Activated CD4-positive, alpha-beta T cell treated with anti-CD3 and anti-CD28 coated beads, Interleukin-2, amount 50 U/mL, for 16 hours (primary cell): ENCODE measurements around the gene MRPL27.
"Not testable (repeated sequence)": the region's sequence is repeated elsewhere in the genome, so short reads cannot be mapped to it uniquely, and the experiment has no call there.

ENCODE experiments used
- DNase-seq: peaks from one replicate; pipeline ENCODE4 v3.0.0-alpha.2; 2020

Gene MRPL27

DNA sequence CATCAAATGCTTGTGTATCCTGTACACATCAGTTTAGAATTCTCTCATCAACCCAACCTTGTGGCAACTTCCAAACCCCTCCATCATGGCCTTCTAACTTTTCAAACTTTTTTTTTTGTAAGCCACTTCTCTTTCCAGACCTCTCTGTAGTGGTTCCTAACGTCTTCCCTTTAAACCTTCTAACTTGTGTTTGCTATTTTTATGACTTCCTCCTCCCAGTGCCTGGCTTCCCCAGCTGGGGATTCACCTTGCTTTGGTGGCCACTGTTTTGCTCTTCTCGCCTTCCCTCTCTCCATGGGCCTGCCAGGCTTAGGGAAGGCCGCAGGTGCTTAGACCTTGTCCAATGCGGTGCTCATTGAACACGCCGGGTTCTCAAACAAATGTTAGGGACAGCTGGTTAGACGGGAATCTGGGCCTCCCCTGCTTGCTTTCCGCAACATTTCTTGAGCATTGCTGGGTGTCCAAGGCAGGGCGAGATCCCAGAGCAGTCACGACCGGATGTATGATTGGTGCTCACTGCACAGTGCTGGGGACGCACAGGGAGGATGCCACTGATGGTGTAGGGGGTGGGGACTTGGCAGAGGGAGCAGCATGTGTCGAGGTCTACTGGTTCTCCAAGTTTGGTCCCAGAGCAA is 28.1 kb downstream of the MRPL27 start:
- DNase-seq = no peak

GRCh38 chr17:50339381-50339780 is 33.6 kb downstream of the MRPL27 start:
- DNase-seq = no peak

DNA sequence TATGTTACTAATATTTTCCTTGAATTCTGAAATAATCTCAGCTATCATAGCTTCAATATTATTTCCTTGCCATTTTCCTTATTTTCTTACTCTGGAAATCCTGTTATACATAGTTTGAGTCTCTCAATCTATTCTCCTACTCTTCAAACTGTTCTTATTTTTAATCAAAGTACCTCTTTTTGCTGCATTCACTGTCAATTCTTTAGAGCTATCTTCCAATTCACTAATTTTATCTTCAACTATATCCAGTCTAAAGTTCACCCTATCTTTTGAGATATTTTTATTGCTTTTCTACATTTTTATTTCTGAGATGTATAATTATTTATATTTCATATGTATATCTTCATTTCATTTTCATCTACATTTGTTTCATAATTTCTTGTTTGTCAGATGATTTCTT is 34.3 kb downstream of the MRPL27 start:
- no peak for DNase-seq

DNA sequence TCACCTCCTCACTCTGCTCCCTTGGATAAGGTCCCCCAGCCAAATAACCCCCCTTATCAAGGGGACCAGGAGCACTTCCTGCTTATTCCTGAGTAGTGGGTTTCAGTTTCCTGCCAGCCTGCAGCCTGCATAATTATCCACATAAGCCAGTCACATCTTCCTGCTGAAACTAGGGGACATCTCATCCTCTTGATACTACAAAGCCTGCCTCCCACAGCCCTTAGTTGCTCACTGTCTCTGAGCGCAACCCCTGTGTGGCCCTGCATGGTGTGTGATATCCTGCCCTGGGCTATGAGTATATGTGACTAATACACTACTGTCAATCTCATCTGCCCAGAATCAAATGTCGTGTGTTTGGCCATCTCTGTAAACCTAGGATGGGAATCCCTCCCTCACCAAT is 35.0 kb downstream of the MRPL27 start:
- no peak for DNase-seq

GRCh38 chr17:50333291-50334057 is 39.5 kb downstream of the MRPL27 start:
- not testable (repeated sequence) for DNase-seq

- no peak for DNase-seq
These were observed 40.8 kb downstream of the MRPL27 start for GRCh38 chr17:50332196-50332595.

DNA sequence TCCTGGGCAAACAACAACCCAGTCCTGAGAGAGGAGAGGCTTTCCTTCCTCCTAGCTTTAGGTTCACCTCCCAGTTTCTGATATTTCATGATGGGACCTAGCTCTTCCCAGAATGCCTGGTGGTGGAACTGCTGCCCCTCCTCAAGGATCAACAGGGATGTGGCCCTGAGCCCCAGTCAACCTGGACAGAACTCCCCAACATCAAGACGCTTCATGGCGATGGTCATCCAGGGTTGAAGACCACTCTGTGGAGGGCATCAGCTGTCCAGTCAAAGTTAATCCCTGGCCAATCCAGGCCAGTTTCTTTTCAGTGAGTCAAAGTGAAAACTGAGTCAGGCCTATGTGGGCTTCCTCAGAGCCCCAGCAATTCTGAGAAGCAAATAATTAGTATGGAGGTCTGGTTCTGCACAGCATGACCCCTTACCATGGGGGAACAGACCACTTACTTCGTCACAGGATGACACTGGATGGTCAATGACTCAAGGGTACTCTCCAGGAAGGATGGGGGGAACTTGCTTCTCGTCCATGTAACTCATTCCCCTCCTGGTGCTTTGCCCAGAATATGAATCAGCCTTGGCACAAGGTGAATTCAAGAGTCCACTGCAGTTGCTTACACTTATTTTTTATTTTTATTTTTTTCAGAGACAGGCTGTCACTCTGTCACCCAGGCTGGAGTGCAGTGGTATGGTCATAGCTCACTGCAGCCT is 41.7 kb downstream of the MRPL27 start:
- DNase-seq = peak; percentile 45

DNA sequence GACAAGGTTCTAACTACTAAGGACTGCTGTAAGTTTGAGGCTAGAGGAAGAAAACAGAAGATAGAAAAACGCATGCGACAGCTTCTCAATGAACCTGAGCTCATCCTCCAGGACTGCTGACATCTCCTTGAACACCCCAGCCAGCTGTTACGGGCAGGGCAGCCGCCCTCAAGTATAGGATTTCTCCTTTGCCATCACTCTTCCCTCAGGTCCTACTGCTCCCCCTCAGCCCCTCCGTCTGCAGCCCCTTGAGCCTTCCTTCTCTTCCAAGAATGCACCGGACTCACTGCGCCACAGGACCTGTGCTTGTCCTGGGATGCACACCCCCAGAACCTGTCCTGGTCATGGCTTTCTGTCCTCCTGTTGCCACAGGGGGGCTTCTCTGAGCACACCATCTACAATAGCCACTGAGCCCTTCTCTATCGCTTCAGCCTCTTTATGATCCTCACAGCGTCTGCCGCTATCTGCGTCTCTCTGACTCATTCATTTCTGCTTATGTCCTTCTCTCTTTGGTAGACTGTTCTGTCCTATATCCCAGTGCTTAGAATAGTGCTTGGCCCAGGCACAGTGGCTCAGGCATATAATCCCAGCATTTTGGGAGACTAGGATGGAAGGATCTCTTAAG is 42.7 kb downstream of the MRPL27 start:
- no peak for DNase-seq

DNA sequence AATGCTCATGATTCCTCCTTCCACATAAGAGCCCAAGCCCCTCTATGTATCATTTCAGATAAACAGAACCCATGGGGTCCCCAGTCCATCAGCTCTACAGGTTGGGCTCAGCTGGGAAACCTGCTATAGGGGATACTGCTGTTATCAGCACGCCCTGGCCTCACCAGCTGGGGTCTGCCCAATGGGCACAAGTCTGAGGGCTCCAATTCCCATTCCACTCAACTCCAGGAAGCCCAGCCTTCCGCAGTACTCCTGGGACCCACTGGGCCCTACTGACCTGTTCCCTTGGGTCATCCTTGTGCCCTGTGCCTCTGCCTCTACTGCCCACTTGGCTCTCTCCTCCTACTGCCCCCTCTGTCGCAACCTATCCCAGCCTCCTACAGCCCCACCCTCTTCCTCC is 43.3 kb downstream of the MRPL27 start:
- DNase-seq = no peak

DNA sequence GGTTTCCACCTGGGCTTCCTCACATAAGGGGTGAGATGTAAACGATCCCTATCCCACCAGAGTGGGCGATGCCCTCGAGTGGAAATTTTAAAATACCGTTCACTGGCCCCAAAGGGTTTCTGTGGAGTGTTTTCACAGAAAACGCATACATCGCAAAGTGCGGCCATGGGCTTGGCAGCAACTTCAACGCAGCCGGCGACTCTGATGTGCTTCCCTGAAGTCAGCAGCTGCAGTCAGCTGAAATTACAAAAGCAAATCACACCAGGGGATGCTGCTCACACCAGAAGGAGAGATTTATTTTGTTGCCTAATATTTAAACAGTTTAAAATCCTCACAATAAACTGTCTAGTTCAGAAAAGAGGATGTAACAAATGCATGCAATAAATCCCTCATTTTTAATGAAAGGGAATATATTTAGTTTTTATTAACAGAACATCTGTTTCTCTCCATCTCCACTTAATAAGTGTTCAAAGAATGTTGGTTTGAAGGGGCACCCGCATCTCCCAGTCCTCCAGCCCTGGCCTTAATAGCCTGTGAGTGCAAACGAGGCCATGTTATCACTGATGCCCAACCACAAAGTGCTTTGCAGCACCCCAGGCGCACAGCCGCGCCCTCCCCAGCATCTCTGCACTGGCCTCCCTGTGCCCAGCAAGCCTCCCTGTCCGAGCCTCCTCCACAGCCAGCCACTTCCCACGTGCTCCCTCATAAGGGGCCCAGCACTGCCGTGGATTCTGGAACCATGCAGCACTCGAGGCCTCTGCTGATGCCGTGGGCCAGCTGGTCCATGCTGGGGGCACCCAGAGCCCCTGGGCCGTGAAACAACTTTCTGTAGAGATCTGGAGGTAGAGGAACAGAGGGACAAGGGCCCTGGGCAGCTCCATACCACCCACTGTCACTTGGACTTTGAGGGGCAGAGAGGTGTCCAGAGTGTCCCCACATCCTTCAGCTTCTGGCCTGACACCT is 44.3 kb downstream of the MRPL27 start:
- DNase-seq = no peak

GRCh38 chr17:50326831-50327364 is 46.1 kb downstream of the MRPL27 start:
- DNase-seq = peak; percentile 30

DNA sequence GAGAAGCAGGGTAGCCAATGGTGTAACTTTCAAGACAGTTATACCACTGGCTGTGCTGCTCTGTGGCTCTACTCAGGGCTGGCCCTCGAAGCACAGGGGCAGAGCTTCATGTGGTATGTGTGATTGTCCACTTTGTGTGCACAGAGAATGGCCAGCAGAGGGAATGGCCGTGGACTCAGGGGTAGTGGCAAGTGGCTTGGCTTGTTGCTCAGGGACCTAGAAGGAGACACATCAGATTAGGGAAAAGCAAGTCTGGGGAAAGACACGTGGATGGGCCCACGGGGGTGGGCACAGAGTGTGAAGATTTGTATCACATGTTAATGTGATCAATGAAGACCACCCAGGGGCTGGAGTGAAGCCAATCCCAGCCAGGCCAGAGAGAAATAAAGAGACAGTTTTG is 47.1 kb downstream of the MRPL27 start:
- DNase-seq = no peak

GRCh38 chr17:50323060-50323459 is 49.9 kb downstream of the MRPL27 start:
- no peak for DNase-seq

DNA sequence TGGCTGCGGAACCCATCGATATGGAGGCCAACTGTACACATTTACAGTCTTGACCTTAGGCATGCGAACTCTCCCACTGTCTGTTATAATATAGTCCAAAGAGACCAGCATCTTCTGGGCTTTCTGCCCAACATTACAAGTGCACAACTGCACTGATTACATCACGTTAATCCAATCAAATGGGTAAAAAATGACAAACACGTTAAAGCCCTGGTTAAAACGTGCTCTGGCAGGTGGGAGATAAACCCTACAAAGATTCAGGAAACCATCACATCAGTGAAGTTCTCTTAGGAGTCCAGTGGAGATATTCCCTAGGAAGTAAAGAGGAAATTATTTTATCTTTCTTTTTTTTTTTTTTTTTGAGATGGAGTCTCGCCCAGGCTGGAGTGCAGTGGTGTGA is 50.7 kb downstream of the MRPL27 start:
- no peak for DNase-seq

- no peak for DNase-seq
These were observed 53.5 kb downstream of the MRPL27 start for GRCh38 chr17:50319306-50320004.

DNA sequence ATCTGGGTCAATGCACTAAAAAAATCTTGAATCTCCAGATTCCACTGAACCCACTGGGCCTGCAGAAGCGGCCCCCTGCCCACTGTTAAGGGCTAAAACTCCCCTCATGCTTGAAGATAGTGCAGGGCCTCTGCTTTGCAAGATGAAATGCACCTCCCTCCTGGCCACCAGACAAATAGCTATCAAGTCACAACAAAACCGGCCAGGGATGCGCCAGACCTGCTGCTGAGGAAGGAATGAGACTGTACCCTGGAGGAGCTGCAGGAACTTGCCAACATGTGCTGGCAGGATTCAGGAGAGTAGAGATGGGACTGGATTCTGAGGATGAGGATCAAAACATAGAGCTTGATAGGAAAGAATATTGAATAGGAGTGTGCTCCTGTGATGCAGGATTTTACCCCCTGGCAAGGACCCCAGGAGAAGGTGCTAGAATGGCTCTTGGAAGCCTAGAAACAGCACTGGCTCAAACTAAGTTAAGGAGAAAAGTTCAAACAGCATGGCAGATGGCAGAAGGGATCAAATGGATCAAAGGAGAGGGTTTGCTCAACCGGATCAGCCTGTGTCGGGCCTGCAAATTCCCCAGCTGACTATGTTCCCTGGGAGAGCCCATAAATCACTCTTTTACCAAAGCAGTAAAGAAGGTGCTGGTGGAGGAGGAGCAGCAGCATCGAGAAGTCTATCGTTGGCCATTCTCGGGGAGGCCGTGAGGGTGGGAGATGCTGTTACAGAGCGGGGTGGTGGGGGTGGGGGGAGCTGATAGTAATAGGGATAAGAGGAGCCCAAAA is 54.3 kb downstream of the MRPL27 start:
- no peak for DNase-seq
